KMS-11 (cell line): ENCODE results near the gene TIAM1.

ENCODE experiments used
- H2AFZ ChIP-seq: fragments of 200-600 bp; sonication (generic); 2 replicates; pipeline ENCODE4 v1.6.1; 2016; ENCODE audit warnings: antibody characterized with exemption, mixed run types, low read depth
- H3K27ac ChIP-seq: fragments of 200-600 bp; sonication (generic); 2 replicates; pipeline ENCODE4 v1.6.1; 2016; ENCODE audit warnings: mild to moderate bottlenecking, mixed run types
- H3K27me3 ChIP-seq: fragments of 200-600 bp; sonication (generic); 2 replicates; pipeline ENCODE4 v1.6.1; 2017; ENCODE audit warnings: mild to moderate bottlenecking, low read depth, mixed run types, moderate library complexity; ENCODE audit not compliant: insufficient read depth
- H3K36me3 ChIP-seq: fragments of 200-600 bp; sonication (generic); 2 replicates; pipeline ENCODE4 v1.6.1; 2017; ENCODE audit warnings: mild to moderate bottlenecking, mixed run types; ENCODE audit not compliant: insufficient read depth
- H3K4me1 ChIP-seq: fragments of 200-600 bp; sonication (generic); 2 replicates; pipeline ENCODE4 v1.6.1; 2016; ENCODE audit warnings: mild to moderate bottlenecking, low read depth, mixed run types; ENCODE audit not compliant: poor library complexity, severe bottlenecking
- H3K4me2 ChIP-seq: fragments of 200-600 bp; sonication (generic); 2 replicates; pipeline ENCODE4 v1.7.0; 2016; ENCODE audit warnings: mild to moderate bottlenecking, mixed run types
- H3K4me3 ChIP-seq: fragments of 200-600 bp; sonication (generic); IDR thresholded peaks from 2 replicates; pipeline ENCODE4 v1.6.1; 2017; ENCODE audit warnings: low read depth, low read length, mixed read lengths; ENCODE audit not compliant: insufficient read depth
- H3K79me2 ChIP-seq: fragments of 200-600 bp; sonication (generic); 2 replicates; pipeline ENCODE4 v1.6.1; 2016; ENCODE audit warnings: low read depth, mixed run types; ENCODE audit not compliant: insufficient read depth
- H3K9ac ChIP-seq: fragments of 200-600 bp; sonication (generic); 2 replicates; pipeline ENCODE4 v1.6.1; 2016; ENCODE audit warnings: mild to moderate bottlenecking, mixed run types
- H4K20me1 ChIP-seq: fragments of 200-600 bp; sonication (generic); 2 replicates; pipeline ENCODE4 v1.6.1; 2016; ENCODE audit warnings: mild to moderate bottlenecking, mixed run types; ENCODE audit not compliant: insufficient read depth
- CTCF ChIP-seq: fragments of 200-600 bp; sonication (generic); conservative IDR thresholded peaks from 2 replicates; pipeline ENCODE4 v1.6.1; 2017; ENCODE audit warnings: low read depth, mild to moderate bottlenecking, antibody characterized with exemption, low read length, moderate library complexity, mixed read lengths

The TIAM1 gene

GRCh38 chr21:31161157-31161556 lies 182.9 kb downstream of the TIAM1 start:
- Histone ChIP-seq H3K27ac (no peak overlapping the region), H2AFZ (no peak overlapping the region), H3K9ac (no peak overlapping the region), H3K27me3 (no peaks in the 10 kb centered on the region), H3K4me2 (no peak overlapping the region), H4K20me1 (no peaks in the 10 kb centered on the region), H3K4me3 (no peak overlapping the region), H3K36me3 (no peaks in the 10 kb centered on the region), H3K79me2 (no peaks in the 10 kb centered on the region), H3K4me1 (no peaks in the 10 kb centered on the region)
- TF ChIP-seq CTCF: no peak

- Histone ChIP-seq H3K27ac (no peak overlapping the region), H3K36me3 (no peaks in the 10 kb centered on the region), H3K4me2 (no peak overlapping the region)
Measured at GRCh38 chr21:31159808-31160207, 184.3 kb downstream of the TIAM1 start.

GRCh38 chr21:31158789-31159581 lies 185.1 kb downstream of the TIAM1 start:
- H3K4me1 ChIP-seq: no peaks in the 10 kb centered on the region

More at GRCh38 chr21:31159808-31160207, 184.3 kb downstream of the TIAM1 start:
- Histone ChIP-seq H3K4me1 (no peaks in the 10 kb centered on the region), H2AFZ (no peak overlapping the region), H3K27me3 (no peaks in the 10 kb centered on the region), H3K79me2 (no peaks in the 10 kb centered on the region), H3K9ac (no peak overlapping the region), H3K4me3 (no peak overlapping the region), H4K20me1 (no peaks in the 10 kb centered on the region)
- no peak for TF ChIP-seq CTCF

GRCh38 chr21:31157756-31158155 lies 186.3 kb downstream of the TIAM1 start:
- H4K20me1 ChIP-seq: no peaks in the 10 kb centered on the region
- H3K27ac ChIP-seq: no peak overlapping the region
- no peak overlapping the region for H3K4me3 ChIP-seq
- no peak overlapping the region for H3K4me2 ChIP-seq
- H2AFZ ChIP-seq: no peak overlapping the region
- H3K79me2 ChIP-seq: no peaks in the 10 kb centered on the region
- H3K9ac ChIP-seq: no peak overlapping the region
- H3K4me1 ChIP-seq: no peaks in the 10 kb centered on the region
- no peaks in the 10 kb centered on the region for H3K36me3 ChIP-seq
- no peak for TF ChIP-seq CTCF
- H3K27me3 ChIP-seq: no peaks in the 10 kb centered on the region

More at GRCh38 chr21:31158789-31159581, 185.1 kb downstream of the TIAM1 start:
- H3K4me2 ChIP-seq: no peak overlapping the region
- H4K20me1 ChIP-seq: no peaks in the 10 kb centered on the region
- no peak overlapping the region for H3K9ac ChIP-seq
- H2AFZ ChIP-seq: no peak overlapping the region
- H3K79me2 ChIP-seq: no peaks in the 10 kb centered on the region
- no peaks in the 10 kb centered on the region for H3K36me3 ChIP-seq
- no peak overlapping the region for H3K4me3 ChIP-seq
- H3K27me3 ChIP-seq: no peaks in the 10 kb centered on the region
- no peak for TF ChIP-seq CTCF
- H3K27ac ChIP-seq: no peak overlapping the region
